Measurements from ENCODE around the gene FAF1.

The FAF1 gene

DNA sequence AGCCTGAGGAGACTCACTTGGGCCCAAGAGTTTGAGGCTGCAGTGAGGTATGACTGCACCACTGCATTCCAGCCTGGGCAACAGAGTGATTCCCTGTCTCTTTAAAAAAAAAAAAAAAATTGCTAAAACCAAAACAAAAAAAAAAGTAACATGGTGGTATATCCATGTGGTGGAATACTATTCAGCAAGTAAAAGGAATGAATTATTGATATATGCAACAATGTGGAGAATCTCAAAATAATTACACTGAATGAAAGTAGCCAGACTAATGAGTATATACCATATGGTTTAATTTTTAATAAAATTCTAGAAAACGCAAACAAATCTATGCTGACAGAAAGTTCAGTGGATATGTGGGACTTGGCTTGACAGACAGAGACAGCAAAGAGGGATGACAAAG, 456.6 kb downstream of the FAF1 start:
- no peak for DNase-seq (ENCODE audit: low read depth in 2 of 3, low spot score in 1 of 3)

DNA sequence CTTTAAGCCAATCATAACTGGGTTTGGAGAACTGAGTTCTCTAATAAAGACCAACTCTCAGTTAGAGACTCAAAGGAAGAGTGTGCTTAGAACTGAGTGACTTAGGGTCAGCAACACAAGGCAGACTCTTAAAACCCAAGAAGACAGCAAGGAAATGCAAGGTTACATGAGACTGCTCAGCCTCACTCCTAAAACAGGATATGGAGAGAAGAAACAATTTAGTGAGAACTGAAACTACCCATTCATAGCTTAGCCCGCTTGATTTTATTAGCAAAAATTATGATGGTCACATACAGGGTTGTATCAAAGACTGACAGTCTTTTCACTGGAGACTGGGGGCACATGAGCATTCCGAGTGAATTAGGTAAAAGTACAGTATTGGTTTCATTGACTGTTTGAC, 457.9 kb downstream of the FAF1 start:
- DNase-seq (ENCODE audit: low read depth in 2 of 3, low spot score in 1 of 3), result no peak

DNA sequence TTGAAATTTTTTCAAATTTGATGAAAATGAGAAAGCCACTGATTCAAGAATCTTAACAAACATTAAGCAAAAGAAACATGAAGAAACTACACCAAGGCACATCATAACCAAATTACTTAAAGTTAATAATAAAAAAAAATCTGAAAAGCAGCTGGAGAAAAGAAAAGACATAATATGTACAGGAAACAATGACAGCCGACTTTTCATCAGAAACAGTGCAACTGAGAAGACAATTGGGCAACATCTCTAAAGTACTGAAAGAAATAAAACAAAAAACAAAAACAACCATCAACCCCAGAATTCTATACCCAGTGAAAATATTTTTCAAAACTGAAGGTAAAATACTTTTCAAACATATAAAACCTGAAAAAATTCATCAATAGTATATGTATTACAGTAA, 463.1 kb downstream of the FAF1 start:
- DNase-seq (ENCODE audit: low read depth in 2 of 3, low spot score in 1 of 3), result no peak

DNA sequence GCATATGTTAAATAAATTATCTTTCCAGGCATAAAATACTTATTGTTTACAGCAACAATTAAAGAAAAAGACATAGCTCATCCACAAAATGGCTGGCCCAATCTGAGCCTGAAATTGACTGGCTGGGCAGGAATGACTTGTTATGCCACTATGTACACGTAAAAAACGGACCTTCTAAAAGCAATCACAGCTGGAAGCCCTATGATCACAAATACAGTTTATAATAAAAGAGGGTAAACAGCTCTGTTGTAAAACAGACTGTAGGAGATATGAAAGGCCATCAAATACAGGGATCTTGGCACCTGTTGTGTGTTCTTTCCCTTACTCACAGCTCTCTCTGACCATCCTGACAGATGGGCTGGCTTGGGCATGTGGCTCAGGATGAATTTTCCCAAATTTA, 466.4 kb downstream of the FAF1 start:
- no peak for DNase-seq (ENCODE audit: low read depth in 2 of 3, low spot score in 1 of 3)

DNA sequence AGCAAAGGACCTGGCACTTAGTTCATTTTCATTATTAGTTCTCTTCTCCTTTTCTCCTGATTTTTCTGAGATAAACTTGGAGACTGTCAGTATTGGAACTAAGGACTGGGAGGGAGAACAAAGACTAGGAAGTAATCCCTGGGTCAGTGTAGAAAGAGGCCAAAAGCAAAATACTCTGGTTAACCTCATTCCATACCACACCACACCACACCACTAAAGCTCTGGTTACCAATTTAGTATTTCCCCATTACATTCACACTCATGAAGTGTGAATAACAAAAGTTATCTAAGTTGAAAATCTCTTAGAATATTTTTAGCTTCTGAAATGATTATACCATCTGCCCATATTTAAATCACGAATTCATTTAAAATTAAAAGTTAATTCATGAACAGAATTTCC, 467.9 kb downstream of the FAF1 start:
- DNase-seq (ENCODE audit: low read depth in 2 of 3, low spot score in 1 of 3), result no peak

DNA sequence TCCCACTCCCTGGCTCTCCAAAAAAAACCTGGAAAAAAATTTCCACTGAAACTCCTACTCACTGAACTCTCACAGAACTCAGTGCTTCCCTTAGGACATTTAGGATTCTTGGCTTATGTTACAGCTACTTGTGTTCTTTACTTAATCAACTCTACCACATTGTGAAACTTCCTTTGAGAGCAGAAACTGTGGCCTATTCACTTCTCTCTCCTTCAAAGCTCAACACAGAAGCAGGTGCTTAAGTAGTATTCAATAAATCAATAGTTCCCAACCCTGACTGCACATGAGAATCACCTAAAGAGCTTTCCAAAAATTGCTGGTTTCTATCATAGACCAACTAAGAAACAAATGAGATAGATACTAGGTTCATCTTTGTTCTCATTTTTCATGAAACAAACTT, 468.9 kb downstream of the FAF1 start:
- no peak for DNase-seq (ENCODE audit: low read depth in 2 of 3, low spot score in 1 of 3)

DNA sequence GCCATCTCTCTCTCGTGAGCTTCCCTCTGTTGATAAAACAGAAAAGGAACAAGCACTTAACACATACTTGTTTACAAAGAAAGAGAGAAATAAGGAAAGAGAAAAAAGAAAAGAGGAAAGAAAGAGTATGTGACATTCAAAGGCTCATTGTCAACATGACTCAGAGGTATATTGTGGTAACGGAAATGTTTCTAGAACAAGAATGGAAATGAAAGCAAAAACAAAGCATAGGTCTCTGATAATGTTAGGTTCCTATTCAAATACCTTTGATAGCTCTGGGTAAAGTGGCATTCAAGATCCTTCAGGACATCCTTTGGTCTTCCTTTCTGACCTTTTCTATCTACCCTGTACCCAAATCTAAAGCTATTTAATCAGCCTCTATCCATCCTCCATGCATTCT, 469.4 kb downstream of the FAF1 start:
- DNase-seq (ENCODE audit: low read depth in 2 of 3, low spot score in 1 of 3), result no peak

DNA sequence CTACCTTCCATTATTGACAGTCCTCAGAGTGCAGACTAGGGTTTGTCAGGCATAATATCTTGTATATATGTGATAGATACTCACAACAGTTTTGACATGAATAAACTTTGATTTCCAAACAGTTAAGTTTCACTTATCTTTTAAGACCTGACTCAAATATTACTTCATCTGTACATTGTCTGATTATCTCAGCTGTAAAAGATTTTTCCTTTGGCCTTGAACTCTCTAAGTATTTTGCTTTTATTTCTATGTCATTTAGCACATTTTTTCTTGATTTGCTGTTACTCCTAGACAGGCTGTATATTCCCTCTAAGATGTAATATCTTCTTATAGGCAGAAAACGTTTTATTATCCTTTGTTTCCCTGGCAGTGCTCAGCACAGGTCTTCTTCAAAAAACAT, 471.2 kb downstream of the FAF1 start:
- no peak for DNase-seq (ENCODE audit: low read depth in 2 of 3, low spot score in 1 of 3)

DNA sequence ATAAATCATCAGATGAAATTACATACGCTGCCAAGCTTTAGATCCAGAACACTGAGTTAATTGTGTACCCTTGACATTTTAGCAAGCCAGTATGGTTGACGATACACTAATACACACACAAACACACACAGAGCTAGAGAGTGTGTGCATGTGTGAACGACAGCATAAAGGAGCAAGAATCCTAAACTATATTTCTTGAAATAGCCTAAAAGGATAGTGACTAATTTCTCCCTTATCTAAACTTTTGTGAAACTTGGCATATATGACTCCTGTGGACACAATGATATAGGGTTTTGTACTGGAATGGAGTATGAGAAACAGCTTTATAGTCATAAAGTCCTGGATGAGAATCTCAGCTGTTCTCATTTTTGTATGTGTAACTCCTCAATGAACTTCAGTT, 471.7 kb downstream of the FAF1 start:
- DNase-seq (ENCODE audit: low read depth in 2 of 3, low spot score in 1 of 3), result no peak

DNA sequence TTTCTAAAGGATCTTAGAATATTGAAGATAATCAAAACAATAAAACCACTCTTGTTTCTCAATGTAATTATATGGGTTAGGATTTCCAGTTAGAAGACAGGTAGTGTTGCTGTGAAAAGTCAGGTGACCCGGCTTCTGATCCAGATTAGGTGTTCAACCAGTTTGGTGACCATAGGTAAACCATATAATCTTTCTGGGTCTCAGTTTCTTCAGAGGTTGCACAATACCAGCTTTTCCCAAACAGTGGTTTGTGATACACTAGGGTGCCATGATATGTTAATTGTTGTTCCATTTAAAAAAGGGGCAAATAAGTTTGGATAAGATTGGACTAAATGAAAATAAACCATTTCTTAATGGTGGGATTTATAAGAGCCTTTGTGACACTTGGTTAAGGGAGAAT, 472.3 kb downstream of the FAF1 start:
- no peak for DNase-seq (ENCODE audit: low read depth in 2 of 3, low spot score in 1 of 3)

DNA sequence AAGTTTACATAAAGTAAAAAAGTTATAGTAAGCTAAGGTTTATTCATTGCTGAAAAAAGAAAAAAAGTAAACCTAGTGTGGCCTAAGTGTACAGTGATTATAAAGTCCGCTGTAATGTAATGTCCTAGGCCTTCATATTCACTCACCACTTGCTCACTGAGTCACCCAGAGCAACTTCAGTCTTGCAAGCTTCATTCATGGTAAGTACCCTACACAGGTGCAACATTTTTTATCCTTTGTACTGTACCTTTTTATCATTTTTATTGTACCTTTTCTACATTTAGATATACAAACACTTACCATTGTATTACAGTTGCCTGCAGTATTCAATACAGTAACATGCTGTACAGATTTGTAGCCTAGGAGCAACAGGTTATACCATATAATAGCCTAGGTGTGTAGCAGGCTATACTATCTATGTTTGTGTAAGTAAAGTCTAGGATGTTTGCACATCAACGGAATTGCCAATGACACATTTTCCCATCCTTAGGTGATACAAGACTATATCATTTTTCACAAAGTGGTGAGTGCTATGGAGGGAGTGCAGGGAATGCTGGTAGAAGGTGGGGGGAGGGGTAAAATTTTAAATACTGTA, 478.8 kb downstream of the FAF1 start:
- no peak for DNase-seq (ENCODE audit: low read depth in 2 of 3, low spot score in 1 of 3)

DNA sequence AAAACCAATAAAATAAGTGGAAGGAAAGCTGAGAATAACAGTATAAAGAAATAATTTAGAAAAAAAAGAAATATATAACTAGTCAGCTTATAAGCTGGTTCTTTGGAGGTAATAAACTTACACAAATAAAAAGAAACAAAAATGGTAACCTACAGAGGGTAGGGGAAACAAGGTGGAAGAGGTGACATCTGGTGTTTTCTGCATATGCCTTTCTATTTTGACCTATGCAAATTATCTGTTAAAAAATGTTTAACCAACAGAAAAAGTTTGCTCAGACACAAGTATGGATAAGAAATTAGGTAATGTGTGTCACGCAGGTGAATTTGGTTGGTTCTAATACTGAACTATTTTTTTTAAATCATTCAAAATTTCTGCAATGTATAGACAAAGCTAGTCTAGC, 483.3 kb downstream of the FAF1 start:
- no peak for DNase-seq (ENCODE audit: low read depth in 2 of 3, low spot score in 1 of 3)

DNA sequence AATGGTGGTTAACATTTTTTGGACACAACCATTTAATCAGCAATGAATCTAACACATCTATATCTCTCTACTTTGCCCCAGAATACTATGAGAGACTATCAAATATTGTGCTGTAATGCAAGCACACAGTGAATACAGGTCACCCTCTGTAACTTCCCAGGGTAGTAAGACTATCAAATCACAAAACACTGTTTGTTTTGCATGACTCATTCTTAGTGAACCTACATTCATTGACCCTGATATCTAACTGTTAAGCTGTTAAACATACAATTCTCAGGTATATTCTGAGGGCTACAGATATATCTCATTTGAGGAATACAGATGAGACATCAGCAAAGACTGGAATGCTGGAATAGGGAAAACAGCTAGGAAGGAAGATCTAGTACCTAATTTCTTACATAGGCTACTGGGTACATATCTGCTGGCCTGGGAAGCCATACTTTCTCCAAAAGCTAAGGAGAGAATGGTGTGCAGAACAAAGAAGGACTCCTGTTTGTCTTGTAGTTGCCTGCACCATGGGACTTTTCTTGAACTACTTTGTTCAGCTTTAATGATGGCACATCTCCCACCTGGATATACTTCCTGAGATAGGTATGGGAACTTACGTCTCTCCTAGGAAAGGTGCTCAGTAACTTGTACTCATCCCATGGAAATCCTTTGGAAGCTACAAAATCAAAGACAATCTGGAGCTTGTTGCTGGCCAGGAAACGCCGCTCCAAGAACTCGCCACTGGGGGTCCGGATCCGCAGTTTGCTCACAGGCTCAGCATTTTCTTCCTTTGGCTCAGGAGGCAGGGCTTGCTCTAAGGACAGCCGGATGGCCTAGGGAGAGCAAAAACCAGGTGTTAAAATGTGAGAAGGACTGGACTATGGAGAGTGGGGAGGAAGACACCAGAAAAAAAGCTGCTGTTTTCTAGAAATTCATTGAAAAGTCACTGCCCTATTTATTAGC, 484.9 kb downstream of the FAF1 start:
- DNase-seq (ENCODE audit: low read depth in 2 of 3, low spot score in 1 of 3), result no peak

DNA sequence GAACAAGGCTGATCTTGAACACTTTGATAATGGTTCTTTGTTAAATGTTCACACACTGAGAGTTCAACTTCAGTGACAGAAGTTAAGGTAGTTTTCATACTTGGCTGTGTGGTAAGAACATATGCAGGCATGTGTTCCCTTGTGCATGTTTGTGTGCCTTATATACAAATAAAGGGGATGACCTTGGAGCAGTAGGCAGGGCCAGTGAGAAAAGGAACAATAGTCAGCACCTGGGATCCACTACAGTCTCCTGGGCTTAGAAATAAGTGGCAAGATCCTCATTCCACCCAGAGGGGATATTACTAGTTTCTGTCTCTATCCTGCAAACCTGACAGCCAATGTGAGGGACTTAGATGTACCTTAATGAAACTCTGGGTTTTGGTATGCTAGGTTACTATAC, 486.6 kb downstream of the FAF1 start:
- DNase-seq (ENCODE audit: low read depth in 2 of 3, low spot score in 1 of 3), result no peak

DNA sequence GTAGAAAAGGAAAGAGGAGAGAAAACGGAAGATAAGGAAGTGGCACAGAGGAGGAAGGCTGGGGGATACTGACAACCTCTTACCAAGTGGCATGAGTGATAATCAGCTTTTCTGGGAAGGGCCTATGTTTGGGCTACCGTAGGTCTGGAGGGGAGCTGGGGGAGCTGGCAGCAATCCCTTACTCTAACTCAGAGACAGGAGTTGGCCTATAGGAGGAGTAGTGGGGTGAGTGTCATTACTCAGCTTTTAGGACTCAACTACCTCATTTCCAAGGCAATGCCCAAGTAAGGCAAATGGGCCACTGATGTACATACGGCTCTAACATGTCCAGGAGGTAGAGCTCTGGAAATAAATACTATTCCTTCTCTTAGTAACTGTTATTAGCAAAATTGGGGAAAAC, 488.1 kb downstream of the FAF1 start:
- DNase-seq (ENCODE audit: low read depth in 2 of 3, low spot score in 1 of 3), result no peak

DNA sequence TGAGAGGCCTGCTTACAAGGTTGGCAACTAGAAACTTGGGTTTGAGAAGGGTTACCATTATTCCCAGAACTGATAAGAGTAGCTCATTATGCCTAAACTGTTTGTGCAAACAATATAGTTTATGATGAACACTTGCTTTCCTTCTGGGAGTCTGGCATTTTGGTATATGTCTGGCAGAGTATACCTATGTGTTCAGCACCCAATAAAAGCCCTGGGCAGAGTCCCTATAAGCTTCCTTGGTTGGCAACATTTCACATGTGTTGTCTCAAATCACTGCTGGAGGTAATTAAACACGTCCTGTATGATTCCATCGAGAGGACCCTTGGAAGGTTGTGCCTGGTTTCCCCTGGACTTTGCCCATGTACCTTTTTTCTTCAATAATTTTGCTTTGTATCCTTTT, 497.1 kb downstream of the FAF1 start:
- no peak for DNase-seq (ENCODE audit: low read depth in 2 of 3, low spot score in 1 of 3)

DNA sequence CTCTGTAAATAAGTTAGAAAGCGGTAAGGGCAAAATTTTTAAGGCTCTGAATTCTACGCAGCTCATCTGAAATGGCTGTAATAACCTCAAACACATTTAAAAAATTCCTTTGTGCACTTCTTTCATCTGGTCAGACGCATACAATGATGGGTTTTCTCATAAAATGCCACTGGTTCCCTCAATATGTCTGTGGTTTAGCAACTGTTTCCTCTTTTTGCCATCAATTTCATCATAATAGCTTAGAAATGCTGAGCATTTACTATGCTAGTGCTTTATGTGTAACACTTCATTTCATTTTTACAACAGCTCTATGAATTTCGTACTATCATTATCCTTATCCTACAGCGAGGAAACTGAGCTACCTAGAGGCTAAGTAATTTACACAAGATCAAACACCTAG, 501.6 kb downstream of the FAF1 start:
- DNase-seq (ENCODE audit: low read depth in 2 of 3, low spot score in 1 of 3), result no peak

DNA sequence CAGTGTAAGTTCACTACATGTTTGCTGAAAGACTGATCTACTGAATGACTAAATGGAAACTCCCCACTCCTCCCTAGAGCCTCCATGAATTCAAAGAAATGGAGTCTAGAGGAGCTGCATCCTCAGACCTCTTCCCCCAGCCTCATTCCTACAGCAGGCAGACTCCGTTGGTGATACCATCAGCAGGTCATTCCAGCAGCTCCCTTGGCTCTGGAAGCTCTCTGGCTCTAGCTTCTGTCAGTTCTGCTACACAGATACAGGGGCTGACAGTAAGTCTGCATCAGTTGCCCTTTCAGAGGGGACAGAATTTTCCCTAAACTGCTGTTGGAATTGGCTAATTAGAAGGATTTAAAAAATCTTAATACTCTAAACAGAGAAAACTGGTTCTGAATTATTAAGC, 505.2 kb downstream of the FAF1 start:
- DNase-seq (ENCODE audit: low read depth in 2 of 3, low spot score in 1 of 3), result no peak

DNA sequence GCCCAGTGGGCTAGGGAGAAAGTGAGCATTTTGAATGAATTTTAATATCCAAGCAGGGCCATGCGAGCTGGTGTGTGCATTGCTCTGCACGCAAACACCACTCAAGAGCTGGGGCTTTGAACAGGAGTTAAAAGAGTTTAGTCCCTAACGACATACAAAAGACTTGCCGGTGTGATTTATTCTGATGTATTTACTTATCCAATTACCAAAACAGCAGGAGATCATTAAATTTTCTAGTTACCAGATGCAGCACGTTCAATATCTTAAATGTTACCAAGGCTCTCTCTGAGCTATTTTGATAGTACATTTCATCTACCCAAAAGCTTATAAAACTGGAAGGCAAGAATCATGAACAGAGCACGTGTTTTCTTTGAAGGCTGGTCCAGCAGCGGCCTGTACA, 506.8 kb downstream of the FAF1 start:
- no peak for DNase-seq (ENCODE audit: low read depth in 2 of 3, low spot score in 1 of 3)

DNA sequence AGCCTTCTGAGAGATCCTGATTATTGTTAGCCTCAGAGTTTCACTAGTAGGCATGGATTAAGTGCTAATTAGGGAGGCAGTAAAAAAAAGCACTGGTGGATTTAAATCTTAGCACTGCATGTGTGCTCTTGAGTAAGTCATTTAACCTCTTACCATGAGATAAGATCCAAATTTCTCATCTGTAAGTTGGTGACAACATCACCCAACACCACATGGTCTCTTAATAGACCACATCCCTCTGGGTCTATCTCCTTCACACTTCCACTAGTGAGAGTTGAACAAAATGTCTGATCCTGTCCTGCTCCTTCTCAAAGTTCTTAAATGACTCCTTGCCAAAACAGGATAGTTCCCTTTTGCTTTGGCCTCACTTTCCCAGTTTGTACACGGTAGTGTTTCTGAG, 507.4 kb downstream of the FAF1 start:
- no peak for DNase-seq (ENCODE audit: low read depth in 2 of 3, low spot score in 1 of 3)

DNA sequence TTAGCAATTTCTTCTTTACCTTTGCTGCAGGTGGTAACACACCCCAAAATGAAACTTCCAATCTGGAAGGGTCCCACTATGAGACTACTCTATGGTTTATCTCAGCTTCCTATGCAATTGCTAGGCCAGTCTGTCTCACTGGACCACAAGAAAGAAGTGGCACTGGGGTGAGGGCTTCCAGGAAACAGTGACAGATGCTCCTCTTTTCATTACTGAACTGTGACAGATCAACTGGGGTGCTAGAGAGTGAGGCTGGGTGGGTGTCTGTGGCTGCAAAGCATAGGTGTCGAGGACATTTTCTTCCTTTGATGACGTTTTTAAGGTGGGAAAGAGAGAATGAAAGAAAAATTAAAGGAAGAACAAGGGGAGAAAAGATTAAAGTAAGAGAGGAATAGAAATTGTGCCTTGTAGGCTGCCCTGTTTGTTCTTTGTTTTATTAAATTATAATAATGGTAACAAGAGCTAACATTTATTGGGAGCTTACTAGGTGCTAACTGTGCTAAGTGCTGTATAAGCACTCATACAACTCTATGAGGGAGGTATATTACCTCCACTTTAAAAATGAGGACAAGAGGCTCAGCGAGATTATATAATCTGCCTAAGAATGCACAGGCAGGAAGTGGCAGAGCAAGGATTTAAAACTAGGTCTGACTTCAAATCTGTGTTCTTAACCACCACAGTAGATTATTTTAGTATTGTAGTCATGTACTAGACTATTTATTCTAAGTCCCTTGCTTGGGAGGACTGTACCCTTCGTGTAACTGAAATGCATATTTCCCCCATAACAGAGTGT, 509.0 kb downstream of the FAF1 start:
- no peak for DNase-seq (ENCODE audit: low read depth in 2 of 3, low spot score in 1 of 3)

DNA sequence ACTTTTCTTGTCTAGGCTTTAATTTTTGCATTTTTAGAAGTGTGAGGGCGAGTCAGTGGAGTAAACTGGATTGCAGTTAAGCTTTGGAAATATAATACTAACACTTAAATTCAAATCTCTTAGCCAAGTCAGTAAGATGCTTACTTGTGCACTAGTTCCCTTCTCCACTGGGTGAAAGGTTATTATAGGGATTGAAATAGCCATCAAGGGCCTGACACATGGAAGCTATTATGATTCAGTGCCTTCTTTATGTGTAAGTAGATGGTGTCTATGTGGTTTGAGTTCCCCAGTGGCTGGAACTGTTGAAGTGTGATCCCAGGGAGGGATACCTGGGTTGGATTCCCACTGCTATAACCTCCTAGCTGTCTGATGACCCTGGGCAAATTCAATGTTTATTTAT, 512.1 kb downstream of the FAF1 start:
- DNase-seq (ENCODE audit: low read depth in 2 of 3, low spot score in 1 of 3), result no peak

Data from stimulated activated CD4-positive, alpha-beta T cell treated with anti-CD3 and anti-CD28 coated beads, Interleukin-12 subunit alpha, Interleukin-12 subunit beta, amount 100 ng/mL, for 48 hours (primary cell).